ENCODE data around the gene PTPN22.
A peak's percentile ranks its signal among the peaks of the same experiment; 100 is the strongest.

Gene PTPN22

DNA sequence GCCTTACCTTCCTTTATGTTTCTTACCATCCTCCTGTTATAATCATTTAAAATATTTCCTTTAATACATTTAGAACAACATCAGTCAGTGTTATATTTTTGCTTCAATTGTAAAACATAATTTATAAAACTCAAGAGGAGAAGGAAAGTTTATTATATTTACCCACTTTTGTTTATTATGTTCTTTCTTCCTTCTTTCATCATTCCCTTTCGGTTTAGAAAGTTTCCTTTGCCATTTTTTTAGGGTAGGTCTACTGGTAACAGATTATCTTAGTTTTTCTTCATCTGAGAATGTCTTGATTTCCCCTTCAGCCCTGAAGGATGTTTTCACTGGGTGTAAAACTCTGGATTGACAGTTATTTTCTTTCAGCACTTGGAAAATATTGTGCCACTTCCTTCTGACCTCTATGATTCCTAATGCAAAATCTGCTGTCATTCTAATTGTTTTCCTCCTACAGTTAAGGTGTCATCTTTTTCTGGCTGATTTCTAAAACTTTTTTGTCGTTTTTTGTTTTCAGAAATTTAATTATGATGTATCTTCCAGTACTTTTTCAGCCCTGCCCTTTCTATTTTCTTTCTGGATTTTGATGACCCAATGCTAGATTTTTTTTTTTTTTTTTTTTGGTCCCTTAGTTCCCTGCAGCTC, 25.0 kb downstream of the PTPN22 start:
- DNase-seq = no peak

DNA sequence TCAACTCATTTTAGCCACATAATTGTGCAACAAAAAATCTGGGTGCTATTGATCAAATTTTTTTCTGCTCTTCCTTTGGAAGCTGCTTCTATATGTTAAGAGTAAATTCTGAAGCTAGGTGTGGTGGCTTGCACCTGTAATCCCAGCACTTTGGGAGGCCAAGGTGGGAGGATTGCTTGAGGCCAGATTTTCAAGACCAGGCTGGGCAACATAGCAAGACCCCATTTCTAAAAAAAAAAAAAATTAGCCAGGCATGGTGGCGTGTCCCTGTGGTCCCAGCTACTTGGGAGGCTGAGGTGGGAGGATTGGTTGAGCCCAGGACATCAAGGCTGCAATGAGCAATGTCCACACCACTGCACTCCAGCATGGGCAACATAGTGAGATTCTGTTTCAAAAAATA, 35.0 kb downstream of the PTPN22 start:
- DNase-seq = no peak

GRCh38 chr1:113835686-113836290, 35.7 kb downstream of the PTPN22 start:
- DNase-seq = no peak

DNA sequence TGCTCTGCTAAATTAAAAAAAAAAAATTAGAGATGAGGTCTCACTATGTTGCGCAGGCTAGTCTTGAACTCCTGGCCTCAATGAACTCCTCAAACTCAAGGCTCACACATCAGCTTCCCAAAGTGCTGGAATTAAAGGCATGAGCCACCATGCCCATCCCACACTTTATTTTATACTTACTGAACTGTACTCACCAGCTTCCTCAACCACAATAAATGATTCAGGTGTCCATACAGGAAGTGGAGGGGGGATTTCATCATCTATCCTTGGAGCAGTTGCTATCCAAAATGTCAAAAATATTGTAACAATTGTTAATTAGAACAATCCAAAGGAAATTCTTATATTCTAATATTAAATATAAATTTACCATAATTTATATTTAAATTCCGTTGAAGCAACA, 36.8 kb downstream of the PTPN22 start:
- DNase-seq = no peak

GRCh38 chr1:113830039-113830438, 41.5 kb downstream of the PTPN22 start:
- DNase-seq = no peak

GRCh38 chr1:113821916-113822315, 49.6 kb downstream of the PTPN22 start:
- DNase-seq = no peak

DNA sequence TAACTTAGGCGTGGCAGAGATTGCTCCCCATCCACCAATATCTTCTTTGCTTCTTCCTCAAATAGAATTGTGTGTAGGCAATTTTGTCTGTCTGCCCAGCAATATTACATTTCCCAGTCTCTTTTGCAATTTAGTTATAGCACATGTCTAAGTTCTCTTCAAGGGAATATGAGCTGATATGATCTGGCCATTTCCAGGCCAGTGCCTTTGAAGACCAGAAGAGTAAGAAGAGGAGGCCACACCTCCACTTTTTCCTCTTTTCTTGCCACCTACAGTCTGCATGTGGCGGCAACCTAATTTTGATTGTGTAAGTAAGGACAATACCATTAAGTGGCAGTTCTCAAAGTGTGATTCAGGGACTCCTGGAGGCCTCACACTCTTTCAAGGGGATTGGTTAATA, 52.9 kb downstream of the PTPN22 start:
- no peak for DNase-seq

DNA sequence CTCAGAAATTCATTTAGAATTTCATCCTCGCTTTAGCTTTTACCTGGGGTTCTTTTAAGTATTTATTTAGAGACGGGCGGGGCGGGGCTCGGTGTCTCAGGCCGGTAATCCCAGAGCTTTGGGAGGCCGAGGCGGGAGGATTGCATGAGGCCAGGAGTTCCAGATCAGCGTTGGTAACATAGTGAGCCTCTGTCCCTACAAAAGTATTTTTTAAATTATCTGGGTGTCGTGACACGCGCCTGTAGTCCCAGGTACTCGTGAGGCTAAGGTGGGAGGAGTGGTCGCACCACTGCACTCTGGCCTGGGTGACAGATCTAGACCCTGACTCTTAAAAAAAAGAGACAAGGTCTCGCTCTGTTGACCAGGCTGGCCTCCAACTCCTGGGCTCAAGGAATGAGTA, 58.3 kb downstream of the PTPN22 start:
- DNase-seq = no peak

DNA sequence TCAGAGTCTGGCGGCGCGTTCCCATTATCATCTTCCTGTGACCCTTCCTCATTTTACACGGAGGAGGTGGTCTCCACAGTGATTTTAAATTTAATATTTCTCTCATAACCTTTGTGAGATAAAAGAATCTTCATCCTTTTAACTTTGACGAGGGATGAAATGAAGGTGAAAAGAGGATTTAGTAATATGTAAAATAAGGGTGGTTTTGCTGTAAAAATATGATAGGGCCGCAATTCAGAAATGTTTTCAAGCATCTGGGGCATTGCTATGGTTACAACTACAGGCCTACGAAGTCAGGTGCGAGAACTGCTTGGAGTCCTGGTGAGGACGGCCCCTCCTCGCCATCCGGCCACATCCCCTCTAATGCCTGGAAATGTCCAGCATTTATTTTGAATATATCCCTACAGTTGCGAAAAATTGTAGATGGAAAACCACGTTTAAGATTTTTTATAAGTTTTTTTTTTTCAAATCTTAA, 58.8 kb downstream of the PTPN22 start:
- peak; percentile 22 for DNase-seq

GRCh38 chr1:113811888-113812660, 59.4 kb downstream of the PTPN22 start, which contains the start of gene RSBN1:
Gene RSBN1 (minus strand): TSS chr1:113812476. CDS start chr1:113812412, 64 bp downstream.
- peak; percentile 99 for DNase-seq

GRCh38 chr1:113811156-113811887, 60.2 kb downstream of the PTPN22 start:
- DNase-seq = peak; percentile 46

DNA sequence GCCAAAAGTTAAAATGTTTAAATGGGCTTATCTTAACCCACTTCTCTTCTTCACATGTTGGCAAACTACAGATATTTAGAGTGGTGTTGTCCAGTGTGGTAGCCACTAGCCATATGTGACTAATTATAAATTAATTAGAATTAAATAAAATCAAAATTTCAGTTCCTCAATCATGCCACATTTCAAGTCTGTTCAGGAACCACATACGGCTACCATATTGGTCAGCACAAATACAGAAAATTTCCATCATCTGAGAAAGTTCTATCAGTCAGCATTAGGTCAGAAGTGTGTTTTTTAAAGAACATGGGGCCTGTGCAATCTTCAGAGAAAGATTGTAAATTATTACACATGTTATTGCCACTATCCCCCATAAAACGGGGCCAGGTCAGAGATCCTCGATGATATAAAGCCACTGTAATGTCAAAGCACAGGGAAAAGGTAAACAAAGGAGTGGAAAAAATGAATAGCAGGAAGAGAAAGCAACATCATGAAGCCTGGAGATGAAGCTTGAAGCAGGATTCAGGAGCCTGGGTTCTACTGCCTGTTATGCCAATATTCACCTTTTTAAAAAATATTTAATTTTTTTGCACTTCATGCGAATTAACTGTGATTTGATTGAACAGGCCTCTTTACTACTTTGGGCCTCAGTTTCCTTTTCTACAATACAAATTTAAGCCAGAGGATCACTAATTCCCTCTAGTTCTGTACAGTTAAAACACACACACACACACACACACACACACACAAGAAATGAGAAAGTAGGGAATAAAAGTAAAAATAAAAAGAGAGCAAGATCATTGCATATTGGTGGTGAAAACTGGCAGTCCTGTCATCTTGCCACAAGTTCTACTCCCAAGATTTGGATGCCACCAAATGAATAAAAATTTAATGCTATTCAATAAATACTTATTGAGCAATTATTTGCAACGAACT, 61.6 kb downstream of the PTPN22 start:
- DNase-seq = no peak

GRCh38 chr1:113808450-113809195, 62.9 kb downstream of the PTPN22 start:
- DNase-seq = no peak

DNA sequence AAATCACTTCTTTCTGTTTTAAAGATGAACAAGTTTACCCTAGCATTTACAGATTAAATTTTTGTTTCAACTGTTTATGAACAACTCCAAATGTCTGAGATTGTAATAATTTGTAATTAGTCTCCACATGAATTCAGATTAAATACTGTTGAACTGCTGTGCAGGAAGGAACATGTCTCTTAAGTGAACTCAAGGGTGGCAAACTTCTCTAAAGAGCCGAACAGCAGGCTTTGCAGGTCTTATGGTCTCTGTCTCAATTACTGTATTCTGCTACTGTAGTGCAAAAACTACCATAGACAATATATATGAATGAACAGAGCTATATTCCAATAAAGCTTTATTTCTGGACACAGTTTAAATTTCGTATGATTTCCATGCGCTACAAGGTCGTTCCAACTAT, 65.9 kb downstream of the PTPN22 start:
- DNase-seq = no peak

DNA sequence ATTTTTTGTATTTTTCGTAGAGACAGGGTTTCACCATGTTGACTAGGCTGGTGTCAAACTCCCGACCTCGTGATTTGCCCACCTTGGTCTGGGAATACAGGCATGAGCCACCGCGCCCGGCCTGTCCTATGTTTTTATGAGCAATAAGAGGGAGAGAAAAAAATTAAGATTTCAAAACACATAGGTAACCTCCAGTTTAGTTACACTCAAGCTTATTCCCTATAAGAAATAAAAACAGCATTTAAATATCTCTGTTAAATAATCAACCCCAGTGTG, 66.3 kb downstream of the PTPN22 start:
- DNase-seq = no peak

GRCh38 chr1:113804421-113805255, 66.9 kb downstream of the PTPN22 start:
- DNase-seq = no peak

DNA sequence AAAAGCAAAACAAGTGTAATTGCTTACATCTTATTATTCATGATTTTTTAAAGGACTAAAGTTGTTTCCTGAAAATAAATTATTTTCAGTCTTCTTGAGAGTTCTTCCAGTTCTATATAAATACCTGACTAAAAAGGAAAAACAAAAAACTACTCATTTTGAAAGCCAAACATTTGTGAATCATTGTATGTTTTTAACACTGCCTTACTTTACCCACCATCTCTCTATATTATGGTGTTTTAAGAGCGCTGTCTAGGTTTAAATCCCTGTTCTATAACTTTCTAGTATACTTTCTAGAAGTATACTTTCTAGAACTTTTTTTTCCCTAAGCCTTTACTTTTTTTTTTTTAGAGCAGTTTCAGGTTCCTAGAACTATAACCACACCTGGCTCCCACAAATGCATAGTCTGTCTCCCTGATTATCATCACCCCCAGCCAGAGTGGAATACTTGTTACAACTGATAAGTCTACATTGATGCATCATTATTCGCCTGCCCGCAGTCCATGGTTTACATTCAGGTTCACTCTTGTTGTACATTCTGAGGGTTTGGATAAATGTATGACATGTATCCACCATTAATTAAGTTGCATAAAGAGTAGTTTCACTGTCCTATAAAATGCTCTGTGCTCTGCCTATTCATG, 69.0 kb downstream of the PTPN22 start:
- no peak for DNase-seq

DNA sequence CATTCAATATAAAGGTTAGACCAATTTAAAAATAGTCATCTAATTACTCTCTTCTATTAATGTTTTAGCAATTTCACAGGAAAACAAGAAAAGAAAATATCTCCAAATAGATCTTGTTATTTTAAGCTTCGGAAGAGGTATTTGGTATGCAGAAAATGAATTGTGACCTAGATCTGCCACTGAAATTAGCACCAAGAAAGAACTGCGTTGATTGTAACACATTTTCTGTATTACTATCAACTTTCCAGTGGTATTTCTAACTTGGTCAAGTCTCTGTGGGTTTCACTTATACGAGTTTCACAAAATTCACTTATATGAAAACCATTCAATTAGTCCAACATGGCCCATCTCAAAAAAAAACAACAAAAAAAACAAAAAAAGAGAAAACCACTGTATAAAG, 71.0 kb downstream of the PTPN22 start:
- no peak for DNase-seq

DNA sequence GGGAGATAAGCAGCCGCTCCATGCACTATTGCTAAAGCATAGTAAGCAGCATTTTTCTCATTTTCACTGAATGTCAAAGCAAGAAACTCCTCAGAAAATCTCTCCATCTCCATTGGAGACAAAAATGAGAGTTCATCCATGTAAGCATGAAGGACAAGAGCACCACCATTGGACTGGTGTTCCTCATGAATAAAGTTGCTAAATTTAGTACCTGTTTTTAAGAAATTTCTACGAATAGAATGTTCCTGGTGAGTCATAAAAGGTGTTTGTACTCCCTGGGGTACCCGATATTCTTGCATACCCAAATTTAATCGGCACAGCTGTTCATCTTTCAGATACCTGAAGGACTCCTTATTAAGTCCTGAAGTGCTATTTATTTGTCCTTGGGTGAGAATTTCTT, 74.0 kb downstream of the PTPN22 start:
- DNase-seq = no peak

Data from activated CD4-positive, alpha-beta T cell treated with anti-CD3 and anti-CD28 coated beads for 48 hours (primary cell).